ENCODE results near the gene BBX.
"Not testable (repeated sequence)": the region's sequence is repeated elsewhere in the genome, so short reads cannot be mapped to it uniquely, and the experiment has no call there.

The BBX gene

DNA sequence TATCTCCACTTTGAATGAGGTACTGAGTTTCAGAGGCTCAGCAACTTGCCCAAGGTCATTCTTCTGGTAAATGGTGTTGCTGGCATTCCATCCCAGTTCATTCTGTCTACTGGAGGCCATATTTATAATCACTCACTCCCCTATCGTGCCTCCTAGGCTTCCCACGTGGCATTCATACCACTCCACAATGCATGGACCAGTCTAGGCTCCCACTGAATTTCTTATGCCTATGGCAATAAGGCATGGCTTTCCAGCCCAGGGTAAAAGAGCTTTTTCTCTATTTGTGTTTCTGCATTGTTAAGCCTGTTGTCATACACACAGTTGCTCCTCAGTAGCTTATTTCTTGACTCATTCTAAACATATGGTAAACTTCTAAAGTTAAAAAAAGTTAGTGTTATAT is 19.9 kb downstream of the BBX start:
- DNase-seq (ENCODE audit: low read depth), result no peak

GRCh38 chr3:107543666-107544065 is 20.9 kb downstream of the BBX start:
- DNase-seq (ENCODE audit: low read depth), result no peak

GRCh38 chr3:107545680-107546120 is 22.9 kb downstream of the BBX start:
- no peak for DNase-seq (ENCODE audit: low read depth)

DNA sequence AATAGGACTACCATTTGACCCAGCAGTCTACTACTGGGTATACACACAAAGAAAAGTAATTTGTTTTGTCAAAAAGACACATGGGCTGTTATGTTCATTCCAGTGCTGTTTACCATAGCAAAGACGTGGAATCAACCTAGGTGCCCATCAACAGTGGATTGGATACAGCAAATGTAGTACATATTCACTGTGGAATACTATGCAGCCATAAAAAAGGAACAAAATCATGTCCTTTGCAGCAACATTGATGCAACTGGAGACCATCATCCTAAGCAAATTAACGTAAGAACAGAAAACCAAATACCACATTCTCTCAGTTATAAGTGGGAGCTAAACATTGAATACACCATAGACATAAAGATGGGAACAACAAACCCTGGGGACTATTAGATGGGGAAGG is 25.8 kb downstream of the BBX start:
- no peak for DNase-seq (ENCODE audit: low read depth)

DNA sequence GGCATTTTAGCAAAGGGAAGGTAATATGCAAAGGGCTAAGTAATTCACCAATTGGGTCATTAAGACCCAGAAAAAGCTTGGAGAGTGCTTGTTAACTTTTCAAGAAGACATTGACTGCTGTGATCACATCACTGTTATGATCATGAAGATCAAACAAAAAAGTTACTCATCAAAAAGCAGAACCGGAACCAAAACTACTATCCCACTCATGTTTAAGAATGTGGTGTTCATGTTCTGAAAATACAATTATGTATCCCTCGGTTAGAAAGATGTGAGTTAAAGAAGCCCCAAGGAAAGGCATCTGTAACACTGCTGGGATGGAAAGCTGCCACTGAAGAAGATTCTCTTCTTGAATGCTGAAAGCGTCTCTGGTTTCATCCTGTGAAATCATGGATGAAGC is 32.6 kb downstream of the BBX start:
- DNase-seq (ENCODE audit: low read depth), result no peak

DNA sequence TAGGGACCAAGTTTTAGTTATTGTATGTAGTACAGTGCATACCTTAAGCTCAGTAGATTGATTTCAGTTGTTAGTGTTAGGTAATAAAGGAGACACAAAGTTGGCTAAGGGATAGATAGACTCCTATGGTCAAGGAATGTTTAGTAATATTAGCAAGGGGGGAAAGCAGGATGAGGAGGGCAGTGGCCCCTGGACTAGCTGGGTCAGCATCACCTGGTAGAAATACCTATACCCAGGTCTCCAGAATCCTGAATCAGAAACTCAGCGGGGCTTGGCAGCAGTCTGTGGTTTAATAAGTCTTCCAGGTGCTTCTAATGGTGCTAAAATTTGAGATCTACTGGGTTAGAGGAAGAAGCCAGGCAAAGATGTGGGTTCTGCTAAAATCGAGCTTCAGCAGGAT is 35.0 kb downstream of the BBX start:
- no peak for DNase-seq (ENCODE audit: low read depth)

GRCh38 chr3:107560166-107560565 is 37.4 kb downstream of the BBX start:
- DNase-seq (ENCODE audit: low read depth), result no peak

DNA sequence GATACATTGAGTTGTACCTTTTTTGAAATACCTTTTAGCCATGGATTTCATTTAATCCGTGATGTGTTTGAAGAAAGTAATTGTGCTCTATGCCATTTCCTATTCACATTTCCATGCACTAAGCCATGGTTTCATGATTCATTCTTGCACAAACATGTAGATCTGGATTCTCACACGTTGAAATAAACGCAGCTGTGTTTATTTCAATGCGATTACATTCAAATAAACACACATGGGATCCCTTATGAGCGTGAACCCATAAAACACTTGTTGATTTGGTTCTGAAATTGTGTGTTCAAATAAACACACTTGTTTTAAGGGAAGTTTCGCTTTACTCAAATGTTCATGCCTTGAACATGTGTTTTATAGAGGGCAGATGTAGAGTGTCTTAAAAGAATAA is 39.2 kb downstream of the BBX start:
- DNase-seq (ENCODE audit: low read depth), result no peak

GRCh38 chr3:107562969-107563529 is 40.3 kb downstream of the BBX start:
- DNase-seq (ENCODE audit: low read depth), result no peak

DNA sequence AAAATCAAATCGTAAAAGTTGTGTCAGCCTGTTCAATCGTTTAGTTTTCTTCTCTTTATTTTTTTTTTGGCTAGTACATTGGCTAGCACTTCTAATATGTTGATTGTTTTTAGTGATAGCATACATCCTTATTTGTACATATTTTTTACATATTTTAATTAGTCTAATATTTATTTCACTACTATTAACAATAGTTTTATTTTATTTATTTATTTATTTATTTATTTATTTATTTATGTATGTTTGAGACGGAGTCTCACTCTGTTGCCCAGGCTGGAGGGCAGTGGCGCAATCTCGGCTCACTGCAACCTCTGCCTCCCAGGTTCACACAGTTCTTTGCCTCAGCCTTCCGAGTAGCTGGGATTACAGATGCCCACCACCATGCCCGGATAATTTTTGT is 42.5 kb downstream of the BBX start:
- not testable (repeated sequence) for DNase-seq (ENCODE audit: low read depth)

DNA sequence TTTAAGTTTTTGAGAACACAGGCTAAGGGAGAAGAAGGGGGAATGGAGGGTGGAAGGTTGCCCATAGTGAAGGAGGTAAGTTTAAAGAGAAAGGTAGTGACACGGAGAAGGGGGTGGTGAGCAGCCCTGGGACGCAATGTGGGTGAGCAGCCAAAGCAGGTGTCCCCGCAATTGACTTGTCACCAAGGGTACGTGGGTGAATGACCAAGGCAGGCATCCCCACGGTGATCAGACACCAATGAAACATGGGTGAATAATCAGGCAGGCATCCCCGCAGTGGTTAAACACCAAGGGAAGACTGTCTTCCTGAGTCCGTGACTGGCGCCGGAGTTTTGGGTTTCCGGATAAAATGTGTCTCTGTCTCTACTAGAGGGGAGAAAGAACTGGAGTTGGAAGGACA is 48.3 kb downstream of the BBX start:
- not testable (repeated sequence) for DNase-seq (ENCODE audit: low read depth)

DNA sequence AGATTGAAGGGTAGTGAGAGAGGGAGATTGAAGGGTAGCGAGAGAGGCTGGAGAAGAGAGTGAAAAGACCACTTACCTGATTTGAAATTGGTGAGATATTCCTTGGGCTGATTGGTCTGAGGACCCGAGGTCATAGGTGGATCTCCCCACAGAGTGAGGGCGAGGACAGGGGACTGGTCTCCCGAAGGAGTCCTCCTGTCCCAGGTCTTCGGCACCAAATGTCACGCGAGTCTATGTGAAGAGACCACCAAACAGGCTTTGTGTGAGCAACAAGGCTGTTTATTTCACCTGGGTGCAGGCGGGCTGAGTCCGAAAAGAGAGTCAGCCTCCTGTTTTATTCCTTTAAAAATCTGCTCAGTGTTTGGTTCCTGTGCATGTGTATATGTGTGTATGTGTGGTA is 48.7 kb downstream of the BBX start:
- DNase-seq (ENCODE audit: low read depth), result not testable (repeated sequence)

- DNase-seq (ENCODE audit: low read depth), result no peak
Measured at GRCh38 chr3:107574650-107575049, 51.9 kb downstream of the BBX start.

DNA sequence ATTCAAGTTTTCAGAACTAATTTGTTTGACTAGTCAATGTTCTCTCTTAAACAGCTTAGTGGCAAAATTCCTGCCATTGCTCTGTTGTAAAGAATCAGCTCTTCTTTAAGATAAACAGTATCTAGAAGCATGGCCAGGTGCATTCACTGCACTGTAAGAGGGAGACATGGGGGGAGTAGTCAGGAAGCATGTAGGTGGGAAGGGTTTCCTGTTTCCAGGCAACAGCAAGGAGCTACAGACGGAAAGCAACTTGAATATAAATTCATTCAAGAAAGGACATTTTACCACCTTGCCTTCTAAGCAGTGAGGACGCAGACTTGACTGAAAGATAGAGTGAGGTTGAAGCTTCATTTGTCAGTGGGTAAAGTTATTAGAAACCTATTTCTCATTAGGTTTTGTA is 55.3 kb downstream of the BBX start:
- DNase-seq (ENCODE audit: low read depth), result no peak

DNA sequence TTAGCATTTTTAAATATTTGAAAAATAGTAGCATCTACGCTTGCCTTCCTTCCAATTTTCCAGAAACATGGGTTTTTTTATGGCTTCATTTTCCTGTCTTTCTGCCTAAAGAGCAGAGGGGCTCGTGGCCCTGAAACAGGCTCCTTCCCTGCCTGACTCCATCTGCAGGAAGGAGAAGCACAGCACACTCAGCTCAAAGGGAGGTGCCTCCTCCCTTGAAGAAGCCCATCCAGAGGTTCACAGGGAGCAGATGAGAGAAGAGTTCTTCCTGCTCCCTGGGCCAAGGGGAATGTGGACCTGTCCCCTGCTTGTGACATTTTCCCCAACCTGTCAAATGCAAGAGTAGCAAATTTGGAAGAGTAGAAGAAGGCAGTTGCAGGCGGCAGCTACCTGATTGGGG is 55.8 kb downstream of the BBX start:
- no peak for DNase-seq (ENCODE audit: low read depth)

DNA sequence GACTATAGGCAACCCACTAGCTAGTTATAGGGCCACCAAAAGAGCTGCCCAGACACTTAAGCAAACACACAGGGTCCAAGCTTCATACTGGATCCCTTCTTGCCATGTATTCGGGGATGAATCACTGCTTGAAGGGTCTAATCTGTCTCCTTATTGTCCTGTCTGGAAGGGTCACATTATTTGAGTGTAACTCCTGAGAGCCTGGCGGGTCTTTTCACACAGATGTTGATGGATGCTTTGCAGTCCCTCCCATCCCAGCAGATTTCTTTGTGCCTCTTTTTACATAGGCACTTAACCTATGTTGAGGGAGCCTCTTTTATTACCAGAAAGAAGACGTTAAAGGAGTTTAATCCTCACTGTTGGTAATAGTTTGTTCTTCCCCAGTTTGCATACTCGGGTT is 56.6 kb downstream of the BBX start:
- no peak for DNase-seq (ENCODE audit: low read depth)

- DNase-seq (ENCODE audit: low read depth), result no peak
Measured at GRCh38 chr3:107581230-107581629, 58.5 kb downstream of the BBX start.

DNA sequence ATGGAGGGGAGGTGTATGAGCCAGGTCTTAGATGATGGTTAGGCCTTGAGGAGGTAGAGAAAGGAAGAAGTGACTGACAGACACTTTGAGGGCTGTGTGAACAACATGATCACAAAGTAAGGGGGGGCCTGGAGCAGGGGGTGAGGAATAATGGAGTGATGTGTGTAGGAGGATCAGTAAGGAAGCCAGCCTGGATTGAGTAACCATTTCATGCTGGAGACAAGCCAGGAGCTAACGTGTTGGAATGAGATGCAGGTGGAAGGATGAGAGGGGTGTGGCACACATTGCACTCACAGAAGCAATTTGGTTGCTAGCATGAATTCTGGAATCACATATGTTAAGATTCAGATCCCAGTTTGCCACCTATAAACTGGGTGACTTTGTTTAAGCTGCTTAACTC is 65.5 kb downstream of the BBX start:
- no peak for DNase-seq (ENCODE audit: low read depth)

- DNase-seq (ENCODE audit: low read depth), result no peak
Measured at GRCh38 chr3:107589454-107589853, 66.7 kb downstream of the BBX start.

GRCh38 chr3:107590786-107591185 is 68.0 kb downstream of the BBX start:
- DNase-seq (ENCODE audit: low read depth), result no peak

DNA sequence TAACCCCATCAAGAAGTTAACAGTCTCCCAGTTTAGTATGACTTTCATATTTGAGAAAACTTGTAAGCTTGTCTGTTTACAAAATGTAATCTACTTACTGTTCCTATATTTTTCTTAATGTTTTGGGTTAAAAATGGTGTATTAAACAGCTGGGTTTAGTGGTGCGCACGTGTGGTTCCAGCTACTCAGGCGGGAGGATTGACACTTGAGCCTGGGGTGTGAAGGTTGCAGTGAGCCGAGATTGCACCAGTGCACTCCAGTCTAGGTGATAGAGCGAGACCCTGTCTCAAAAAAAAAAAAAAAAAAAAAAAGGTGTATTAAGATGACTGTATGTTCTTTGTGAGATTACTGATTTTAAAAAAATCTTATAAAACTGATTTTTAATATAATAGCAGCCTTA is 69.3 kb downstream of the BBX start:
- no peak for DNase-seq (ENCODE audit: low read depth)

- DNase-seq (ENCODE audit: low read depth), result no peak
Measured at GRCh38 chr3:107594870-107595269, 72.1 kb downstream of the BBX start.

GRCh38 chr3:107596639-107597038 is 73.9 kb downstream of the BBX start:
- no peak for DNase-seq (ENCODE audit: low read depth)

DNA sequence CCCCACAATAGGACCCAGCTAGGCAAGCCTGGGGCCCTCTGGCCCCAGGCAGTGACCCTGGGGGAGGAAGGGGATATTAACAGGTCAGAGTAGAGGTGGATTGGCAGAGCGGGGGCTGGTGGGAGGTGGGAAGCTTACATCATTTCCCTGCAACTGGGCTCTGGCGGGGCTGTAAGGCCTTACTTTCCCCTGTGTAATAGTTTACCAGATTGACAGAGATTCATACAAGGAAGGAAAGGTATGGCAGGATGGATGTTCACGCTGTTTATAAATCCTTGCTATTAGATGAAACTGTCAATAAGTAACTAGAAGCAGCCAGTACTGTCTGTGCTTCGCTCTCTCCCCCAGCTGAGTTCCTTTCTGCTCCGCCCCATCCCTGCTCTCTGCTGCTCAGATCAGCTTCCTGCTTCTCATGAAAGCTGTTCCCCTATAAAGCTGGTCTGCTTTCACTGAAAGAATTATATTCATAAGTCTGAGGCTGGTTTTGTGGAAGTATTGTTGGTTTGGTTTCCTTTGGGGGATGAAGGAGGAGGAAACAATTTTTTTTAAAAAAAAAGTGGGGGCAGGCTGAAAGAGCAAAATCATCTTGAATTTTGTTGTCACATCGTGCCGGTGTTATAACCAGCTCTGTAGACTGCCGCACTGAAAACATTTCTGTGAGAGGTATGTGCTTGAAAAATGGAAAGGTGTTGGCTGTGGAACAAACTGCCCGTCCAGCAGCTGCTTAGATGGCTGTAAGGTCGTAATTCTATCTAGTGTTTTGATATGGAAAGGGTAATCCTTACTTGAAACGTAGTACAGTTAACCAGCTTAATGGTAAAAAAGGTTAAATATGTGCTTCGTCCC is 76.4 kb downstream of the BBX start:
- DNase-seq (ENCODE audit: low read depth), result no peak

Measured in stimulated activated CD8-positive, alpha-beta memory T cell treated with anti-CD3 and anti-CD28 coated beads, Interleukin-7, amount 100 ng/mL, for 24 hours (primary cell).